Measurements from ENCODE around the gene PKP1. TPM values are rescaled to one million over a fixed set of nuclear protein-coding genes. Genes with fewer than 3 reads are reported as not detected.

The PKP1 gene
- total RNA-seq, 1 donor = not detected

- H3K4me1 ChIP-seq (ENCODE audit: insufficient read depth, low read length) = no peaks in the 10 kb centered on the region
- no peaks in the 10 kb centered on the region for H3K27me3 ChIP-seq (ENCODE audit: insufficient read depth, low read length)
- no peaks in the 10 kb centered on the region for H3K9me3 ChIP-seq (ENCODE audit: low read depth, low read length)
- no peak overlapping the region for H3K4me3 ChIP-seq (ENCODE audit: low read length)
Measured at GRCh38 chr1:201302163-201303152, 19.2 kb downstream of the PKP1 start.

GRCh38 chr1:201304126-201304525 lies 20.8 kb downstream of the PKP1 start:
- no peaks in the 10 kb centered on the region for H3K27me3 ChIP-seq (ENCODE audit: insufficient read depth, low read length)
- H3K4me3 ChIP-seq (ENCODE audit: low read length) = no peak overlapping the region
- H3K4me1 ChIP-seq (ENCODE audit: insufficient read depth, low read length) = no peaks in the 10 kb centered on the region
- H3K9me3 ChIP-seq (ENCODE audit: low read depth, low read length) = no peaks in the 10 kb centered on the region

DNA sequence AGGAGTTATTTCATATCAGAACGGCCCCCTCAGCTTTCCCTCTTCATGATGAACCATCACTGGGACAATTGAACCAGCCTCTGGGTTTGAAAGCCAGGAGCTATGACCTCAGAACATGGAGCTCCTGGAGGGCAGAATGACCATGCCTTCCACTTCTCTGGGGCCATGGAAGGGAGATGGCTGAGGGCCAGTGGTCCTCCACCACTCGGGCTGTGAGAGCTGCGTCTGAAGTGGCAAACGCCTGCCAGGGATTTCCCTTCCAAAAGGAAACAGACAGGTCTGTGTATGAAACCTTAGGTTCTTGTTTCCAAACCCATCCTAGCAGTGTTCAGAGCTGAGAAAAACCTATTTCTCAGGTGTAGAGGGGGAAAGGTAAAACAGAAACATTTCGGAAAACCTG lies 22.5 kb downstream of the PKP1 start:
- no peaks in the 10 kb centered on the region for H3K4me1 ChIP-seq (ENCODE audit: insufficient read depth, low read length)
- H3K9me3 ChIP-seq (ENCODE audit: low read depth, low read length) = no peaks in the 10 kb centered on the region
- no peak overlapping the region for H3K4me3 ChIP-seq (ENCODE audit: low read length)
- peaks cover 5% of the 10 kb centered on the region for H3K27me3 ChIP-seq (ENCODE audit: insufficient read depth, low read length)

- Histone ChIP-seq H3K4me3 (ENCODE audit: low read length) (no peak overlapping the region), H3K27me3 (ENCODE audit: insufficient read depth, low read length) (peaks cover 5% of the 10 kb centered on the region), H3K4me1 (ENCODE audit: insufficient read depth, low read length) (no peaks in the 10 kb centered on the region), H3K9me3 (ENCODE audit: low read depth, low read length) (no peaks in the 10 kb centered on the region)
Measured at GRCh38 chr1:201307231-201307630, 23.9 kb downstream of the PKP1 start.

GRCh38 chr1:201307760-201308499 lies 24.6 kb downstream of the PKP1 start:
- Histone ChIP-seq H3K27me3 (ENCODE audit: insufficient read depth, low read length) (peaks cover 5% of the 10 kb centered on the region), H3K4me3 (ENCODE audit: low read length) (no peak overlapping the region), H3K9me3 (ENCODE audit: low read depth, low read length) (no peaks in the 10 kb centered on the region), H3K4me1 (ENCODE audit: insufficient read depth, low read length) (no peaks in the 10 kb centered on the region)

DNA sequence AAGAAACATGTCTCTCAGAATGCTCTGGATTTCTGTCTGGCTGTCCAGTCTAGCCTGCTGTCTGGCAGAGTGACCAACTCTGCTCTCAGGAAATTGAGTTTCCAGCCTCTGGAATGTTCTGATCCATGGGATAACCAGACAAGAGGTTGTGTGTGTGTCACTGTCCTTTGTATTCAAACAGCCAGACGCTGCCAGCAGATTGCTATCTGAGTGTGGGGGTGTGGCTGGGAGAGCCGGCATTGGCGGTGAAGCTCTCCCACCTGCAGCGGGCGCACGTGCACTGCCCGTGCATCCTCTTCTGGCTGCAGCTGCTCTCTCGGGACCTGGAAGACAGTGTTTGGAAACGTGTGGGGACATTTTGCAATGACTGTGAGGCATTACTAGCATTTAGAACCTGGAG lies 26.1 kb downstream of the PKP1 start:
- no peaks in the 10 kb centered on the region for H3K4me1 ChIP-seq (ENCODE audit: insufficient read depth, low read length)
- no peak overlapping the region for H3K4me3 ChIP-seq (ENCODE audit: low read length)
- H3K27me3 ChIP-seq (ENCODE audit: insufficient read depth, low read length) = peaks cover 5% of the 10 kb centered on the region
- no peaks in the 10 kb centered on the region for H3K9me3 ChIP-seq (ENCODE audit: low read depth, low read length)

GRCh38 chr1:201310251-201310985 lies 27.1 kb downstream of the PKP1 start:
- peaks cover 5% of the 10 kb centered on the region for H3K27me3 ChIP-seq (ENCODE audit: insufficient read depth, low read length)
- no peaks in the 10 kb centered on the region for H3K9me3 ChIP-seq (ENCODE audit: low read depth, low read length)
- H3K4me1 ChIP-seq (ENCODE audit: insufficient read depth, low read length) = no peaks in the 10 kb centered on the region
- H3K4me3 ChIP-seq (ENCODE audit: low read length) = no peak overlapping the region

DNA sequence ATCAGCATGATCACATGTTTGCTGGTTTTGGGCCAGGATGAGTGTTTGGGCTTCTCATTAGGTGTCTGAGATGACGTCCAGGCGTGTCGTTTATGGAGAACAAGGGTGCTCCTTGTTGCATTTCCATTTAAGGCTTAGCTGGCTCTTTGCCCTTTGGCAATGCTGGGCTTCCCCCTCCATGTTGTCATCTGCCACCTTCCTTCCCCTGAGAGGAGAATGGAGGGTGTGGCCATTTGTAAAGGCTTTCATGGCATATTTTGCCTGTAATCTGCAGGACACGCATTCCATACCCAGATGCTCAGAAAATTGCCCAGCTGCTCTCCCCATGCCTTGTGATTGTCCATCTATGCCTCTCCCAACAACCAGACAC lies 27.7 kb downstream of the PKP1 start:
- H3K27me3 ChIP-seq (ENCODE audit: insufficient read depth, low read length) = peaks cover 5% of the 10 kb centered on the region
- H3K4me1 ChIP-seq (ENCODE audit: insufficient read depth, low read length) = no peaks in the 10 kb centered on the region
- H3K9me3 ChIP-seq (ENCODE audit: low read depth, low read length) = no peaks in the 10 kb centered on the region
- H3K4me3 ChIP-seq (ENCODE audit: low read length) = no peak overlapping the region

DNA sequence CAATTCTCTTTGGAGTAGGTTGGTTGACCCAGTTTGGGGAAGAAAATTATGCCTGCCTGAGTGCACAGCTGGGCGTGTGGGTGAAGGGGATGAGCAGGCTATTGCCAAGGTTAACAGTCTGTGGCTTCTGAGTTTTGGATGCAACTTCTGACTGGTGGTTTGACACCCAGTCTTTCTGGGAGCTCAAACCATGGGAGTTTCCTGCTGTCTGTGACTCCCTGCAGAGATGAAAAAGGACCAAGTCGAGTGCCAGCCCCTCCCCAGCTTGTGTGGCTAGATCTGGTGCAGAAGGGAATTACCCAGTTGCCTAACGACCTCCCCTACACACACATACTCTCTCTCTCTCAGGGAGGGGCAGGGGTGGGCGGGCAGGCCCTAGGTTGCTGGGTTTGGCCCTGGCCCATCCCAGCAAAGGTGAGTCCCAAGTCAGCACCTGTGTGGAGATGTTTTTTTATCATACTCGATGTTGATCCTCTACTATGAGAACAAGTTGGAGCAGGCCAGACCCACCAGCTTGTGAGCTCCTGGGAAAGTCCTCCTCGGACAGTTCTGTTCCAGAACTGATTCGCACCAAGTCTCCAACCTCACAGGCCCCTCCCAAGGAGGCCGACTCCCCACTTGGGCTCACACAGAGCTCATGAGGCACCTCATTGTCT lies 28.2 kb downstream of the PKP1 start:
- H3K27me3 ChIP-seq (ENCODE audit: insufficient read depth, low read length) = peaks cover 5% of the 10 kb centered on the region
- H3K4me1 ChIP-seq (ENCODE audit: insufficient read depth, low read length) = no peaks in the 10 kb centered on the region
- no peak overlapping the region for H3K4me3 ChIP-seq (ENCODE audit: low read length)
- no peaks in the 10 kb centered on the region for H3K9me3 ChIP-seq (ENCODE audit: low read depth, low read length)

DNA sequence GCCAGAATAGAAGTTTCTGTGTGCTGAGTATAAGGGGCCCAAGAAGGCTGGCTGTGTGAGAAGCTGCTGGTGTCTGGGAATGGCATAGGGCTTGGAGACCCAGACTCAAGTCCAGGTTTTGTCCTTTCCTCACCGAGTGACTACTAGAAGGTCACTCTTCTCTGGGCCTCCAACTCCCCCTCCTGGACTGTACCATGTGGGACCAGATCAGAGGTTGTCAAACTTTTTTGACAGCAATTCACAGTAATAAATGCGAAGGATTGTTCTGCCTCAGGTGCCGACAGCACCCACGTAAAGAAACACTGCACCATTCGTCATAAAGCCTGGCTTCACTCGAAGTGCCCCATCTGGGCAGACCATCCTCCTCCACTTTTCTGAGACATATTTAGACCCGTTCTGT lies 29.0 kb downstream of the PKP1 start:
- no peaks in the 10 kb centered on the region for H3K9me3 ChIP-seq (ENCODE audit: low read depth, low read length)
- H3K27me3 ChIP-seq (ENCODE audit: insufficient read depth, low read length) = peaks cover 5% of the 10 kb centered on the region
- H3K4me1 ChIP-seq (ENCODE audit: insufficient read depth, low read length) = no peaks in the 10 kb centered on the region
- H3K4me3 ChIP-seq (ENCODE audit: low read length) = no peak overlapping the region

DNA sequence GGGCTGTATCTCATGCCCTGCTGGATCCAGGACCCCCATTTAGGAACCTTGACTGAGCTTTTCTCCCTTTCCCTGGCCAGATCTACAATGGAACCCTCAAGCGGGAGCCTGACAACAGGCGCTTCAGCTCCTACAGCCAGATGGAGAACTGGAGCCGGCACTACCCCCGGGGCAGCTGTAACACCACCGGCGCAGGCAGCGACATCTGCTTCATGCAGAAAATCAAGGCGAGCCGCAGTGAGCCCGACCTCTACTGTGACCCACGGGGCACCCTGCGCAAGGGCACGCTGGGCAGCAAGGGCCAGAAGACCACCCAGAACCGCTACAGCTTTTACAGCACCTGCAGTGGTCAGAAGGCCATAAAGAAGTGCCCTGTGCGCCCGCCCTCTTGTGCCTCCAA lies 29.8 kb downstream of the PKP1 start:
- Histone ChIP-seq H3K4me3 (ENCODE audit: low read length) (no peak overlapping the region), H3K4me1 (ENCODE audit: insufficient read depth, low read length) (no peaks in the 10 kb centered on the region), H3K27me3 (ENCODE audit: insufficient read depth, low read length) (peaks cover 5% of the 10 kb centered on the region), H3K9me3 (ENCODE audit: low read depth, low read length) (no peaks in the 10 kb centered on the region)

- Histone ChIP-seq H3K9me3 (ENCODE audit: low read depth, low read length) (no peaks in the 10 kb centered on the region), H3K4me3 (ENCODE audit: low read length) (no peak overlapping the region), H3K27me3 (ENCODE audit: insufficient read depth, low read length) (no peaks in the 10 kb centered on the region), H3K4me1 (ENCODE audit: insufficient read depth, low read length) (no peaks in the 10 kb centered on the region)
Measured at GRCh38 chr1:201316556-201316955, 33.2 kb downstream of the PKP1 start.

- Histone ChIP-seq H3K27me3 (ENCODE audit: insufficient read depth, low read length) (no peaks in the 10 kb centered on the region), H3K4me3 (ENCODE audit: low read length) (no peak overlapping the region), H3K9me3 (ENCODE audit: low read depth, low read length) (no peaks in the 10 kb centered on the region), H3K4me1 (ENCODE audit: insufficient read depth, low read length) (no peaks in the 10 kb centered on the region)
Measured at GRCh38 chr1:201317551-201317950, 34.2 kb downstream of the PKP1 start.

- Histone ChIP-seq H3K4me3 (ENCODE audit: low read length) (no peak overlapping the region), H3K4me1 (ENCODE audit: insufficient read depth, low read length) (no peaks in the 10 kb centered on the region), H3K27me3 (ENCODE audit: insufficient read depth, low read length) (no peaks in the 10 kb centered on the region), H3K9me3 (ENCODE audit: low read depth, low read length) (no peaks in the 10 kb centered on the region)
Measured at GRCh38 chr1:201318504-201319340, 35.4 kb downstream of the PKP1 start.

Data from mononuclear cell (primary cell).